Glutamatergic neuron (in vitro differentiated cells): ENCODE results near the gene WDSUB1. TPM values are rescaled to one million over a fixed set of nuclear protein-coding genes. Genes with fewer than 3 reads are reported as not detected.
A peak's percentile ranks its signal among the peaks of the same experiment; 100 is the strongest.

Experiments used
- DNase-seq: peaks from one replicate; pipeline ENCODE4 v3.0.0; 2022
- H3K27ac Mint-ChIP-seq: one replicate; pipeline ENCODE4 v1.8.0; 2020; ENCODE audit warnings: mild to moderate bottlenecking, mixed read lengths, inconsistent platforms; ENCODE audit not compliant: unreplicated experiment
- H3K27me3 Mint-ChIP-seq: one replicate; pipeline ENCODE4 v1.8.0; 2020; ENCODE audit warnings: mild to moderate bottlenecking, moderate library complexity, mixed read lengths, inconsistent platforms; ENCODE audit not compliant: unreplicated experiment
- H3K36me3 Mint-ChIP-seq: one replicate; pipeline ENCODE4 v1.8.0; 2020; ENCODE audit warnings: mild to moderate bottlenecking, mixed read lengths, inconsistent platforms; ENCODE audit not compliant: unreplicated experiment
- H3K4me1 Mint-ChIP-seq: one replicate; pipeline ENCODE4 v1.8.0; 2020; ENCODE audit warnings: mild to moderate bottlenecking, low read depth, mixed read lengths, inconsistent platforms; ENCODE audit not compliant: unreplicated experiment
- H3K4me3 Mint-ChIP-seq: one replicate; pipeline ENCODE4 v1.8.0; 2020; ENCODE audit warnings: mild to moderate bottlenecking, mixed read lengths, inconsistent platforms; ENCODE audit not compliant: unreplicated experiment
- H3K9me3 Mint-ChIP-seq: one replicate; pipeline ENCODE4 v1.8.0; 2020; ENCODE audit warnings: mild to moderate bottlenecking, moderate library complexity, mixed read lengths, inconsistent platforms; ENCODE audit not compliant: unreplicated experiment
- CTCF ChIP-seq: fragments of 200-600 bp; sonication (generic); IDR thresholded peaks from one replicate; pipeline ENCODE4 v1.5.0; 2021; ENCODE audit not compliant: partially characterized antibody, unreplicated experiment
- long read RNA-seq: library from polyadenylated mRNA; unstranded; transcript quantifications from one replicate; pipeline ENCODE4 v2.0.0, GENCODE V29; 2020; ENCODE audit not compliant: unreplicated experiment
- total RNA-seq: library from RNA; stranded (reverse); fragmentation: NEBNext Ultra II Directional; extraction: Animal tissue kit (Norgen Biotek cat#: 25700); gene quantifications from one replicate; pipeline ENCODE4 v1.2.1, GENCODE V29; 2021; ENCODE audit not compliant: unreplicated experiment

The WDSUB1 gene
- total RNA-seq: 3.7 TPM
- long read RNA-seq, partial matches to known transcripts: 0 of 4 reads
- long read RNA-seq, other reads (novel, unspliced or antisense): 1 of 4 reads

DNA sequence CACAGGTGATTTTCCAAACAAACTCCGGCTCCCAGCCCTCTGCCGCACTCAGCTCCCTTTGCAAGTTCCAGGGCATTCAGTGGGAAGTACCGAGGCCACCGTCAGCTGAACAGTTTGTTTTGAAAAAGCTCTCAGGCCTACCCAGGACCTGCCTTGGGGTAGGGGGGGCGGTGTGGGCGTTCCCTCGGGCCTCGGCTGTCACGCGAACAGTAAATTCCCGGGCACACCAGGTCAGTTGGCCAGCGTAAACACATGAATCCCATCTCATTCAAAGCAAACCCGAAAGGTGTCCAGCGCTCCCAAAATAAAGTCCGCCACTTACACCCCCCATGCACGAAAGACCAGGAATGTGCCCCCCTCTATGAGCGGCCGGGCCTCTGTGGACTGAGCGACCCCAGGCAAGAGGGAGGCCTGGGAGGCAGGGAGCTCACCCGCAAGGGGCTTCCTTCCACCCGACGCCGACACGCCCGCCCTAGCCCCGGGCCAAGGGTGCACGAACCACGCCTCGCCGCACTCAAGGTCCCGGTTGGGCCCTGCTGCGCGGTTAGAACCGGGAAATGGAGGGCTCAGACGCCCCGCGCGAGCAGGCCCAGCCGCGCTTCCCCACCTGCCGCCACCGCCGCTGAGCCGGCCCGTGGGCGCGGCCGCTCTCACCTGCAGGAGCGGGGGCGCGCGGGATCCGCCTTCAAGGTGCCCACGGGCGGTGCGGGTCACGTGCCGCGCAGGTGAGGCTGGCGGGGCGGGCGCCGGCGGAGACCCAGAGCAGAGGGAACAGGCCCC, at the start of gene WDSUB1:
TSS of gene WDSUB1 (minus strand) at position 775 of the 780 bp plus-strand sequence. CDS start 3,634 bp downstream, outside the sequence.
- H3K9me3 Mint-ChIP-seq: peaks cover 3% of the 10 kb centered on the region
- H3K4me1 Mint-ChIP-seq: peaks cover 6% of the 10 kb centered on the region
- H3K4me3 Mint-ChIP-seq: peak within 1 kb of the TSS; percentile 91
- no peak for TF ChIP-seq CTCF
- H3K36me3 Mint-ChIP-seq: no peaks in the 10 kb centered on the region
- H3K27ac Mint-ChIP-seq: peak within 1 kb of the TSS; percentile 86
- DNase-seq: peak; percentile 60
- no peaks in the 10 kb centered on the region for H3K27me3 Mint-ChIP-seq

DNA sequence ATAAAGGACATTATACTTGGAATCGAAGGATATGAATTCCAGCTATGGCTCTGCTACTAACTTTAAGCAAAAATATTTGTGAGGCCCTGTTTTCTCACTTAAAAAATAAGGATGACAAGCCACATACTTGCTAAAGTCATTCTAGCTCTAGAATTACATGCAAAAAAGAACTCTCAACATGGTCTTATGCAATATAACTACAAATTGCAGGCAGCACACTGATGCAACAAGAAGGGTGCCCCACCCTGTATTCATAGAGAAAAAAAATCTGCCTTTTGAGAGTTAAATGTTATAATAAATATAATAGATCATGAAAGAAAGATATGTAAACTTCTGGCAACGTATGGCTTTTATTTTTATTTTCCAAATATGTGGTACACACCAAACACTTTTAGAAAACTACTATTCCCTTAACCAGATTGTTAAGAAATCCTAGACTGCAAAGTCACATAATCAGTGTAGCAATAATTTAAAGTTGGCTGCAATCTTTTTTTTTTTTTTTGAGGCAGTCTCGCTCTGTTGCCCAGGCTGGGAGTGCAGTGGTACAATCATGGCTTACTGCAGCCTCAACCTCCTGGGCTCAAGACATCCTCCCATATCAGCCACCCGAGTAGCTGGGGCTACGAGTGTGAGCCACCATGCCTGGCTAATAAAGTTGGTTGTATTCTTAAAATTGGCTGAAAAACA, 40.2 kb upstream of the WDSUB1 start:
- H3K27me3 Mint-ChIP-seq: peaks cover under 1% of the 10 kb centered on the region
- peaks cover 5% of the 10 kb centered on the region for H3K36me3 Mint-ChIP-seq
- no peak for DNase-seq
- no peak overlapping the region for H3K27ac Mint-ChIP-seq
- H3K9me3 Mint-ChIP-seq: peaks cover 2% of the 10 kb centered on the region
- no peak for TF ChIP-seq CTCF
- H3K4me1 Mint-ChIP-seq: no peaks in the 10 kb centered on the region
- H3K4me3 Mint-ChIP-seq: no peak overlapping the region

- Mint-ChIP-seq H3K27me3 (no peaks in the 10 kb centered on the region), H3K27ac (no peak overlapping the region), H3K4me3 (no peak overlapping the region), H3K36me3 (no peaks in the 10 kb centered on the region), H3K9me3 (peaks cover 4% of the 10 kb centered on the region), H3K4me1 (no peaks in the 10 kb centered on the region)
- TF ChIP-seq CTCF: no peak
- DNase-seq: no peak
Observed at GRCh38 chr2:159322419-159322818, 35.9 kb upstream of the WDSUB1 start.

GRCh38 chr2:159317392-159318088, 31.0 kb upstream of the WDSUB1 start:
- Mint-ChIP-seq H3K4me3 (no peak overlapping the region), H3K27ac (no peak overlapping the region), H3K36me3 (peaks cover 23% of the 10 kb centered on the region), H3K4me1 (no peaks in the 10 kb centered on the region), H3K27me3 (no peaks in the 10 kb centered on the region), H3K9me3 (peaks cover 13% of the 10 kb centered on the region)
- no peak for DNase-seq
- TF ChIP-seq CTCF: no peak
